ENCODE results near the gene POU2F1.

The POU2F1 gene

DNA sequence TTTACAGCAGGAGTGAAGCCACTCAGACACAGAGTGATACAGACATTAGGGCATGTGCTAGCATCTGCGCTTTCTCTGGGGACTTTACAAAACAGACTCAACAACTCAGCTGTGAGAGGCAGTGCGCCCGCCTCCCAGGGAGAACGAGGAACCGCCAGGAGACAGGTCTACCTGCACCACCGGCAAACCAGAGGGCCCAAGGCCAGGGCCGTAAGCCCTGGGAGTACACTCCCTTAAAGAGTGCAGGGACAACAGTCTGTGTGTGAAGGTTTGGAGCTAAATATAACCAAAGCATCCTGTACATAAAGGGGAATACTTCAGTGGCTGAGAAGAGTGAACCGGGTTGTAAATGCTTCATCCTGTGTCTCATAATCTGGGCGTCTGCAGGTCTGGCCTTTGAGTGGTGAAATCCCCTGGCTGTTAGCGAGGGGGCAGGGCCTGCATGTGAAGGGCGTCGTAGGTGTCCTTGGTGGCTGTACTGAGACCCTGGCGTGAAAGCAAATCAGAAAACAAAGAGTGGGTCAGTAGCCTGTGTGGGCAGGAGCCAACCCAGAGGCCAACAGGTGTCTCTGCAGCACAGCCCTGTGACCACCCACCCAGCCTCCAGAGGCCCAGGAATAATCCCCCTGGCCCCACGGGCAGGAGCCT lies 210.7 kb downstream of the POU2F1 start:
- no peaks in the 10 kb centered on the region for H3K9me3 ChIP-seq (ENCODE audit: control insufficient read depth, insufficient read depth, low read length)
- H3K4me1 ChIP-seq (ENCODE audit: insufficient read depth, low read length): peaks cover 24% of the 10 kb centered on the region
- no peak overlapping the region for H3K9ac ChIP-seq (ENCODE audit: low read depth, low read length)
- no peaks in the 10 kb centered on the region for H3K36me3 ChIP-seq (ENCODE audit: insufficient read depth, low read length)

DNA sequence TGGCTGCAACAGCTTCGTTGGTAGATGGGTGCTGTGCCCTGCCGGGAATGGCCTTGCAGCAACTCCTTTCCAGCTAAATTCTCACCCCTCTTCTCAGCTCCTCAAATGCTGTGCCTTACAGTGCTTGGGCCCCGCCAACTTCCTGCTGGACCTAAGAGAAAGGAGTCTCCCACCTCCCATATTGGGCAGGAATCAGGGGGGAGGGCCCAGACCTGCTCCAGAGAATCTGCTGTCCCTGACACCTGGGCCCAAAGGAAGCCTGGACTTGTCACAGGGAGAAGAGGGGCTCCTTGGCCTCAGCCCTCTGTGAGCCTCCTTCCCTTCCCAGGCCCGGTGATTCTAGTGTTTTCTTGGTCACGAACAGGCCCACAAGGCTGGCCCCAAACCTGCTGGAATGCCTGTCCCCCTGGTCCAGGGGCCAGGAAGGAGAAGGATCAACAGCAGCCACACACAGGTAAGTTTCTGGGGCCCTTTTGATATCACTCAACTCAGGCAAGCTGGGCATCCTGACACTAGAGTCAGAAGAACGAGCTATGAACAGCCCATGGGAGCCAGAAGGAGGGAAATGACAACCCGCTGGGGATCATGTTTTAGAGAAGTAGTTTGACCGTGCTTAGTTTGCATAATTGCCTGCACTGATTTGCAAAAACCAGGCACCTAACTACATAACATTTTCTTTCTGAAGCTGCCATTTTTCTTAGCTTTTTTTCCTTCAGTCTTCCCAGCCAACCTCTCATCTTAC lies 211.4 kb downstream of the POU2F1 start:
- Histone ChIP-seq H3K4me1 (ENCODE audit: insufficient read depth, low read length) (peaks cover 24% of the 10 kb centered on the region), H3K36me3 (ENCODE audit: insufficient read depth, low read length) (no peaks in the 10 kb centered on the region), H3K9ac (ENCODE audit: low read depth, low read length) (no peak overlapping the region), H3K9me3 (ENCODE audit: control insufficient read depth, insufficient read depth, low read length) (no peaks in the 10 kb centered on the region)

DNA sequence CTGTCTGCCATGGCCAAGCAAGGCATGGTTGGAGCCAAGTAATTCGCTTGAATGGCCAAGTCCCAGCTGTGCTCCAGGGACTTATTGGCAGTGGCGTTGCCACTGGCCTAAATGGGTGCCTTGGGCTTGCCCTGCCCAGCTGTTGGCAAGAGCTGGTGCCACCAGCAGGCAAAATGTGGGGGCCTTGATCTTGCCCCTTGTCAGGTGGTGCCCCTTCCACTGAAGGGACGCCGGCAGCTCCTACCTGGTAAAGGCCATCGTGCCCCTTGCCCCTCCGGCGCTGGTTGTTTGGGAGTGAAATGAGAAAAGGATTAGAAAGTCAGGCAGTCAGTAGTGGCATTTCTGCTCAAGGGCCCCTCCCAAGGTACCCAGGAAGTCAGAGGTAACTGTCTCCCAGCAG lies 212.1 kb downstream of the POU2F1 start:
- no peaks in the 10 kb centered on the region for H3K9me3 ChIP-seq (ENCODE audit: control insufficient read depth, insufficient read depth, low read length)
- peaks cover 24% of the 10 kb centered on the region for H3K4me1 ChIP-seq (ENCODE audit: insufficient read depth, low read length)
- H3K9ac ChIP-seq (ENCODE audit: low read depth, low read length): no peak overlapping the region
- H3K36me3 ChIP-seq (ENCODE audit: insufficient read depth, low read length): no peaks in the 10 kb centered on the region

DNA sequence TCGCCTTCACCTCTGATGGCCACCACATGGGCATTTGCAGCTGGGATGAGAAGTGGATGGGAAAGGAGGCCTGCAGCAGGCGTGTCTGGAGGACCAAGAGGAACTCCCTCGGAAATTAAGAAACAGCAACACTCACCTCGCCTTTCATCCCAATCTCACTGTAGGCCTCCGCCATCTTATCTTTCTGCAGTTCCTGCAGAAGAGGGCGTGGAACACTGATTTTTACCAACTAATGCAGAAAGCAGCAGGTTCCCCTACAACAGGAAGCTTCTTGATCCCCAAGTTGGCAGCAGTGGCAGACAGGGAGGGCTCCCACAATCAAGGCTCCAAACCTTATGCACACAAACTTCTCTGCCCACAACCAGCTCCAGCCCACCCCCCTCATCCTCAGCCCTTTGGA lies 213.2 kb downstream of the POU2F1 start:
- Histone ChIP-seq H3K9ac (ENCODE audit: low read depth, low read length) (no peak overlapping the region), H3K9me3 (ENCODE audit: control insufficient read depth, insufficient read depth, low read length) (no peaks in the 10 kb centered on the region), H3K36me3 (ENCODE audit: insufficient read depth, low read length) (no peaks in the 10 kb centered on the region), H3K4me1 (ENCODE audit: insufficient read depth, low read length) (peaks cover 27% of the 10 kb centered on the region)

DNA sequence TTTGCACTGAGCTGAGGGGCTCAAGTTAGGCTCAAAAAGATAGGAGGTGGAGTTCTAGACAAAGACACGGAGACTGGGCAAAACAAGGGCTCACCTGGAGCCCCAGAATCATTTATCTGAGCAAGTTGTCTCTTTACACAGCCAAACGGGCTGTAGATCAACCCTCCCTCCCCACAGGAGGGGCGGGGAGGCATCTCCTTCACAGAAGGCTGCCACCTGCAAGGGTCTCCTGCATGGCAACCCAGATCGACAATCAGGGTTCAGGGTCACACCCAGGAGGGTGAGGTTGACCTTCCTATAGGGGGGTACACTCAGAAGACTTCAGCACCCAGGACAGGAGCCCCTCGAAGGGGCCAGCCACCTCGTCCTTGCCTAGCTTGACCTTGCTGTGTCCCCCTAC lies 213.6 kb downstream of the POU2F1 start:
- H3K36me3 ChIP-seq (ENCODE audit: insufficient read depth, low read length): no peaks in the 10 kb centered on the region
- peaks cover 28% of the 10 kb centered on the region for H3K4me1 ChIP-seq (ENCODE audit: insufficient read depth, low read length)
- H3K9me3 ChIP-seq (ENCODE audit: control insufficient read depth, insufficient read depth, low read length): no peaks in the 10 kb centered on the region
- H3K9ac ChIP-seq (ENCODE audit: low read depth, low read length): no peak overlapping the region

DNA sequence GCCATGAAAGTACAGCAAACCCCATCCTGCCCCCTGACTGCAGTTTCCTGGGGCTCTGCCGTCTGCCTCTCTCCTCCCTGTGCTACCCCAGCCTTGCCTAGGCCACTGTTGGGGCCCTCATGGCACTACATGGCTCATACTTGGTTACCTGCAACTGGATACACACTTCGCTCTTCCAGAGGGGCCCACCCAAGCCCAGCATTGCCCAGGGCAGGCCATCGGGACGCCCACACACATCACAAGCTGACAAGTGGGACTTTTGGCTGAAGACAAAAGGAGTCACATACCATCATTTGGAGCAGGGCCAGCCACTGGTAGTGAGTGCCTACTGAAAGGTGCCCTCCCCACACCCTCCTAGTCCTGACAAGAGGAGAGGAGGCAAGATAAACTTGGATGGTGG lies 214.8 kb downstream of the POU2F1 start:
- H3K9me3 ChIP-seq (ENCODE audit: control insufficient read depth, insufficient read depth, low read length): no peaks in the 10 kb centered on the region
- no peaks in the 10 kb centered on the region for H3K36me3 ChIP-seq (ENCODE audit: insufficient read depth, low read length)
- peaks cover 18% of the 10 kb centered on the region for H3K4me1 ChIP-seq (ENCODE audit: insufficient read depth, low read length)
- H3K9ac ChIP-seq (ENCODE audit: low read depth, low read length): no peak overlapping the region

DNA sequence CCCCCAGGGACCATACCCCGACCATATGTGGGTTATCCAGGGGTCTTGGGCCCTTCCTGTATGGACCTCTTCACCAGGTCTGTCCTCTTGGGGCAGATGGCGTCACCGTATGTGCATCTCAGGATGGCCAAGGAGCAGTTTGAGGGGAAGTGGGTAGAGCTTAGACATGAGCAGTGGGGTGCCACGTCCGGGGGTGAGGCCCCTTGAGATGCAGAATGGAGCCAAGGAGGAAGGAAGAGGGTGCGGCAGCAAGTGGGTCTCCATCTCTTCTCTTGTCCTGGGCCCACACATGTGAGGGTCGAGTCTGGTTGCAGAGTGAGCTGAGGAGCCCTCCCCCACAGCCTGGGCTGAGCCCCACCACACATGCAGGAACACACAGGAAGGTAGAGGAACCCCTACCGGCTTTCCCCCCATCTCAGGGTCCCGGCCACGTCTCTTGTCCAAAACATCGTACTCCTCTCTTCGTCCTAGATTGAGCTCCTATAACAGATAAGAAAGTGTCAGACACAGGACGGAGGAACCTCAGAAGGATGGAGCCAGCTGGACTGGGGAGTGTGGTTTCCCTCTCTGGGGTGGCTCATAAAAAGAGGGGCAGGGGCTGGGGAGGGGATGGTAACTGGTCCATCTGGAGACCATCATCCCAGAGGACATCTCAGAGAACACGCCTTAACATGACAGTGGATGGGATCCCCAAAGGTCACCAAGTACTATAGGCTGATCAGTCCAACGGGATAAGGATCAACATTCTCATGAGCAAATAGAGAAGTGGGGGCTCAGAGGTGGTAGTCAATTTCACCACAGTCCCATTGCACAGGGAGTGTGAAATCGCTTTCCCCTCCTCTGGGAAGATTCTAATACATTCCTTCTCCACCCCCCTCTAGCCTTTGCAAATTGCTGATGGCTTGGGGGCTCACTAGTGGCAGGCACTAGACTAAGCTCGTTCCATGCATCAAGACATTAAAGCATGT lies 217.8 kb downstream of the POU2F1 start:
- H3K9me3 ChIP-seq (ENCODE audit: control insufficient read depth, insufficient read depth, low read length): no peaks in the 10 kb centered on the region
- H3K36me3 ChIP-seq (ENCODE audit: insufficient read depth, low read length): no peaks in the 10 kb centered on the region
- H3K9ac ChIP-seq (ENCODE audit: low read depth, low read length): peak overlapping the region; percentile 45; the same call in 1 of the 2 replicates
- peaks cover 4% of the 10 kb centered on the region; the same call in 1 of the 2 replicates for H3K4me1 ChIP-seq (ENCODE audit: insufficient read depth, low read length)

DNA sequence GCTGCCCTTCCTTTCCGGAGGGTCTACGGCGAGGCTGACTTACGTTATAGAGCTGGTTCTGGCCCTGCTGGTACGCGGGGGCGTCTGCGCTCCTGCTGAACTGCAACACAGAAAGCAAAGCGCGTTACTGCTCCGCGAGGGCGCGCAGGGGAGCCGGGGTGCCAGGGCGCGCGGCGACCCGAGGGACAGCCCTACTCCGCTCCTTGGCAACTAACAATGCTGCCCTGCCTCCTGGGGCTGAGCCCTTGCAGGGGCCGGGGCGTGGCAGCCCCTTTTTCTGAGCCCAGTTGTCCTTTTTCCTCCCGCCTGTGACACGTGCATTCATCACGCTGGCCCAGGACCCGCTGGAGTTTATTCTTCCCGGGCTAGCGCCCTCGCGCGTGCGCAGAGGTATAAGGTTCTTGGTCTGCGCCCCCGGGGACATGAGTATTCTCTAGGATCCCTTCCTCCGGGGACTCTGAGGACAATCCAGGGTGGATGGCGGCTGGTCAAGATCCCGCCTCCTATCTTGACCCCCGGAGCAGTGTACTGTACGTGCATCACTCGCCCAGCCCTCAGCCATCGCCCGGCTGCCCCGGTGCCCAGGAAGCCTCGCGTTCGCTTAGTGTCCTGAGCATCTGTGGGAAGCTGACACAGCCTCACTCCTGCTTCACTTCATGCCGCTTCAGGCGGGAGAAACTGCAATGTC lies 218.8 kb downstream of the POU2F1 start:
- H3K36me3 ChIP-seq (ENCODE audit: insufficient read depth, low read length): no peaks in the 10 kb centered on the region
- H3K9ac ChIP-seq (ENCODE audit: low read depth, low read length): peak overlapping the region; percentile 45
- H3K9me3 ChIP-seq (ENCODE audit: control insufficient read depth, insufficient read depth, low read length): no peaks in the 10 kb centered on the region
- peaks cover 4% of the 10 kb centered on the region; the same call in 1 of the 2 replicates for H3K4me1 ChIP-seq (ENCODE audit: insufficient read depth, low read length)

DNA sequence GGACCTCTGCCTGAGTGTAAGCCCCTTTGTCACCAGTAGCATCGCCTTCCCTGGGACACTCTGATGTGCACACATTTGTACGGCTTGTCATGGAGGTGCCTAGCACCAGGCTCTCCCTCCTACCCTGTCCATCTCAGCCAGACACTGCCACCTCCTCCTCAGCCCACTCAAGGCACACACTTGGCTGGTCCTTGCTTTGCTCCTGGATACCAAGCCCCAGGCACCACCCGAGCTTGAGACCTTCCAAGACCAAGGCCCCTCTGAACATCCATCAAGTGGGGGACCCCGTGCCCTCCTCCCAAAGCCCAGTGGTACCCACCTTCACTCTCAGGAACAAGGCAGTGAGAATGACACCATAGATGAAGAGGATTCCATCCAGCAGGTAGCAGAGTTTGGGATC lies 219.7 kb downstream of the POU2F1 start:
- no peak overlapping the region for H3K9ac ChIP-seq (ENCODE audit: low read depth, low read length)
- H3K4me1 ChIP-seq (ENCODE audit: insufficient read depth, low read length): peaks cover 4% of the 10 kb centered on the region; the same call in 1 of the 2 replicates
- H3K36me3 ChIP-seq (ENCODE audit: insufficient read depth, low read length): no peaks in the 10 kb centered on the region

DNA sequence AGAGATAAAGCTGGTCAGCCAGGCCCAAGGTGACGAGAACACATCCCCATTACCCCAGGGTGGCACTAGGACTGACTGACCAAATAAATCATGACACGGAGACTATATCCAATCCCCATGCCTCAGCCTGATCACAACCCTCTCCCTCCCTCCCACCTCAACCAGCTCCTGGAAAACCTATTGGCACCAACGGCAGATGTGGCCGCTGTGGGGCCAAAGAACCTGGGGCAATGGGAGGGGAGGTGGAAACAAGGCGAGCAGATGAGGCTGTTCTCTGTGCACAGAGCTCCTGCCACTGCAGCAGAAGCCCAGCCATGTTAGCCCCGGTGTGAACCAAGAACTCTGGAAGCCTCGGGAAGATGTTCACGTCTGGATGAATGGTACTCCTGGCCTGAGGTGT lies 220.1 kb downstream of the POU2F1 start:
- Histone ChIP-seq H3K9ac (ENCODE audit: low read depth, low read length) (no peak overlapping the region), H3K36me3 (ENCODE audit: insufficient read depth, low read length) (no peaks in the 10 kb centered on the region), H3K4me1 (ENCODE audit: insufficient read depth, low read length) (peaks cover 4% of the 10 kb centered on the region; the same call in 1 of the 2 replicates), H3K9me3 (ENCODE audit: control insufficient read depth, insufficient read depth, low read length) (no peaks in the 10 kb centered on the region)

More for the DNA sequence above, 219.7 kb downstream of the POU2F1 start:
- H3K9me3 ChIP-seq (ENCODE audit: control insufficient read depth, insufficient read depth, low read length): no peaks in the 10 kb centered on the region

DNA sequence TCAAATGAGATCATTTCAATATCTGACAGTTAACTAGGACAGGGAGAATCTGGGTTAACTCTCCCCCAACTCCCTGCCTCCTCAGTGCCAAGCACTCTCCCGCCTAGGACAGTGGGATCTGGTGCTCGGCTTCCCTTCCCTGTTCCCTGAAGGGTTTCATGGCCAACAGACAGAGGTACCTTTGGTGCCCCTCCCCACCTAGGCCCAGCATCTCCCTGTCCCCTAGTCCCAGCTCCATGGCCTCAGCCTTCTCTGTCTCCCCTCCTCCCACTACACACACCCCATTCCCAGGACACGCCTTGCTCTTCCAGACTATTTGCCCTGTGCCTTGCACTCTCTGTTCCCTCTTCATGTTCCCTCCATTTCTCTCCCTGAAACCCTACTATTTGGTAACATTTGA lies 220.5 kb downstream of the POU2F1 start:
- Histone ChIP-seq H3K4me1 (ENCODE audit: insufficient read depth, low read length) (peaks cover 4% of the 10 kb centered on the region; the same call in 1 of the 2 replicates), H3K9me3 (ENCODE audit: control insufficient read depth, insufficient read depth, low read length) (no peaks in the 10 kb centered on the region), H3K36me3 (ENCODE audit: insufficient read depth, low read length) (no peaks in the 10 kb centered on the region), H3K9ac (ENCODE audit: low read depth, low read length) (no peak overlapping the region)

DNA sequence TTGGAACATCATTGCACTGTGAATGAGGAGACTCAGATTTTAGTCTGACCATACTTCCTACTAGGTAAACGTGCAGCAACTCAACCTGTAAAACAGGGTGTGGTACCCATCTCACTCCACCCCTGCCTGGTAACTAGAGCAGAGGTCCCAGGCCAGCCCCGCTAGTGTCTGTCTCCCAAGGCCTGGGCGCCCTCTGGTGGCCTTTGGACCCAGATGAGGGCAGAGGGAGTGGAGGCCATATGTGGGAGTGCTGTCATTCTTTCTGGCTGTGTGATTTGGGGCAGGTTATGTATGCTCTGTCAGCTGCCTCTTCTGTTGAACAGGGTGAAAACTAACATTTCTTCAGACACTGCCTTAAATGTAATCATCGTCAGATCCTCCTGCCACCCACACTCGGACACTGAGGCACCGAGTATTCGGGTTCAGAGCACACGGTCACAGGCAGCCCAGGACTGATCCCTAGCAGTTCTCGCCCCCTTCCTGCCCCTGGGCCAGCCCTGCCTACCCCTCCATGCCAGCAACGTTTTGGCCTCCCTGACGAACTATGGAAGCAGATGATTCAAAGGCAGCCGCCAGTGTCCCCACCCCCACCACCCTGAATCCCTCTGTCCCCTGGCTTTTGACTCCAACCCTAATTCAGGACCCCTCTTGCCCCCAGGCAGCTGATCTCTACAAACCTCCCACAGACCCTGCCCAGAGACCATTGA lies 221.6 kb downstream of the POU2F1 start:
- no peak overlapping the region for H3K9ac ChIP-seq (ENCODE audit: low read depth, low read length)
- H3K36me3 ChIP-seq (ENCODE audit: insufficient read depth, low read length): no peaks in the 10 kb centered on the region
- H3K9me3 ChIP-seq (ENCODE audit: control insufficient read depth, insufficient read depth, low read length): no peaks in the 10 kb centered on the region
- H3K4me1 ChIP-seq (ENCODE audit: insufficient read depth, low read length): peaks cover 5% of the 10 kb centered on the region; the same call in 1 of the 2 replicates

DNA sequence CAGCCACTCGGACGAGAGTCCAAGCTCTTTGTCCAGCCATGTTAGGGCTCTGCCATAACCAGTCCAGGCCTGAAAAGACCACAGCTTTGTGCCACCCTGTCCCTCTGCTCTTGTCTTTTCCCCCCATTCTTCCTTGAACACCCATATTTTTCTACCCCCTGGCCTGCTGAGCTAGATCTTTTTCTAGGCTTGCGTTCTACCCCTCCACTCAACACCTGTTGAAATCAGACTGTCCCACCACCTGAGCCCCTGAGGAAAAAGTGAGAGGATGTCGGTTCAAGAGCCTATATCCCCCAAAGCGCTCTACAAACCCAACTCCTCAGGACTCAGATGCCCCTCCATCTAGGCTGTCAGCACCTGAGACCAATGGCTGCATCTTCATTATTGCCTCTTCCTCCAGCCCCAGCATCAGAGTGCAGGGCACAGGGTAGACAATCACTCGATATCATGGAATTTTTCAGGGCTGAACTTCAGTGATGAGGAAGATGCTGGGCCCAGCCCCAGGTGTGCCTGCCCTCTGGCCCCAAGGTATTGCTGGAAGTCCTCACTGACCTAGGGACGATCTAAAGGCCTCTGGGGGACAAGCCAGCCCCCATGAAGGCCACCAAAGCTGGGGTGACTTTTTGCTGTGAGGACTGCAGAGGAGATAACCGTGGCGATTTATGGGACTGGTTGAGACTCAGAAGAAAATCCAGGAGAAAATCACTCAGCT lies 222.3 kb downstream of the POU2F1 start:
- Histone ChIP-seq H3K4me1 (ENCODE audit: insufficient read depth, low read length) (peaks cover 10% of the 10 kb centered on the region; the same call in 1 of the 2 replicates), H3K9ac (ENCODE audit: low read depth, low read length) (no peak overlapping the region), H3K36me3 (ENCODE audit: insufficient read depth, low read length) (no peaks in the 10 kb centered on the region), H3K9me3 (ENCODE audit: control insufficient read depth, insufficient read depth, low read length) (no peaks in the 10 kb centered on the region)
